GM19438 (cell line): ENCODE data around the gene FHL1.

Experiments used
- ATAC-seq: cut with Tn5 transposase; IDR thresholded peaks from one replicate; pipeline ENCODE4 v1.9.1; 2021; ENCODE audit warnings: low read depth; ENCODE audit not compliant: unreplicated experiment

The FHL1 gene

DNA sequence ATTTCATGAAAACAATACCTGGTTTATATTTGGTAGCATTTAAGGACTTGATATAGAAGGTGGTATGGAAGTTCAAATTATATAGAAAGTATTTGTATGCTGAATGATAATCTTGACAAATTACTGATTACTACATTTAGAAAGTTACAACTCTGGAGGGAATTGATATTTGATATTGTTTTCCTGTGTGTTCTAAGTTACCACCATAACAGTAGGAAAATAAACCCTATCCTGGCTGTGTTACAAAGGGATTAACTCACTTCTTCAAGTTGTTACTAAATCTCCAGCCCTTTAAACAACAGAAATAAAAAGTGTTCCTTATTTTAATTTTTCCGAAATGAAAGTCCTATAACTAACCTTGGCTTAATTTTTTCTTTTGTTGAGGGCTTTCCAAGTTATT, 36.6 kb downstream of the FHL1 start:
- ATAC-seq = no peak

- ATAC-seq = no peak
Measured at GRCh38 chrX:136185401-136186022, 38.2 kb downstream of the FHL1 start.

- no peak for ATAC-seq
Measured at GRCh38 chrX:136186023-136186413, 38.7 kb downstream of the FHL1 start.

GRCh38 chrX:136189222-136189621, 41.9 kb downstream of the FHL1 start:
- ATAC-seq = no peak

GRCh38 chrX:136190038-136190713, 42.8 kb downstream of the FHL1 start:
- no peak for ATAC-seq

- ATAC-seq = no peak
Measured at GRCh38 chrX:136191171-136191570, 43.8 kb downstream of the FHL1 start.

DNA sequence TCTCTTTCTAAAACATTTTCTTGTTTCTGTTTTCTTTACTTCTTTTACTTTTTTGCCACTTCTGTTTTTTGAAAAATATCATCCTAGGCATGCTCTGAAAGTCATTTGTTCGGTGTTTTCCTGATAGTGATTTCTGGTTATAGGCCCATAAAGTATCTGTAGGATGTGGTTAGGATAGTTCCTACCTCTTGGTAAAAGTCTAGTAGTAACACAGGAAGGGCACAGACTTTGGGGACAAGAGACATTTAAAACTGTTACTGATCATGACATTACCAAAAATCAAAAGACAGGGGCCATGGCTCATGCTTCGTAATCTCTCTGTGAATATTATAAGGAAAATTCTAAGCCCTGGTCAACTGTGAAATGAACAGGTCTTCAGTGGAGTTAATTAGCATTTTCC, 44.8 kb downstream of the FHL1 start:
- ATAC-seq = no peak

DNA sequence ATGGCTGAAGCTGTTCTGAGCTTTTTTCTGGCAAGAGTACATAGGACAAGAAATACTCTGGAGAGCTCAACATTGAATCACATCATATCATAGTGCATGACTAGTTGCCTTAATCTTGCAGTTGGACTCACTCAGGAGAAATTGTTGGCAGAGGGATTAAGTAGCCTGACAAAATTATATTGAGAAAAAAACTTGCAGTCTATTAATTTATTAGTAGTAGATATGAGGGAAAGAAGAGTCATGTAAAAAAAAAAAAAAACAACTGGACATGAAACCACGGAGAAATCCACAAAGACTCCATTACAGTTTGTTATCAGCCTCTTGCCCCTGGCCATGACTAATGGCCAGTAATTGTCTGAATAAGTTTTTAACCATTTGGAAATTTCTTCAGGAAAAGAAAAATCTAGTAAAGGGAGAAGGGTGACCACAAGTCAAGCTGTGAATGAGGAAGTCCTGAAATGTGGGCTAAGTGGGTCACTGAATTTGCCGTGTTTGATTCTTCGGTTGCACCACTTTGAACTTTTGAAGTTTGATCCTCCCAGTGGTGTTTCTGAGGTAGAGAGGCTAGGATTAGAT, 45.6 kb downstream of the FHL1 start:
- no peak for ATAC-seq

DNA sequence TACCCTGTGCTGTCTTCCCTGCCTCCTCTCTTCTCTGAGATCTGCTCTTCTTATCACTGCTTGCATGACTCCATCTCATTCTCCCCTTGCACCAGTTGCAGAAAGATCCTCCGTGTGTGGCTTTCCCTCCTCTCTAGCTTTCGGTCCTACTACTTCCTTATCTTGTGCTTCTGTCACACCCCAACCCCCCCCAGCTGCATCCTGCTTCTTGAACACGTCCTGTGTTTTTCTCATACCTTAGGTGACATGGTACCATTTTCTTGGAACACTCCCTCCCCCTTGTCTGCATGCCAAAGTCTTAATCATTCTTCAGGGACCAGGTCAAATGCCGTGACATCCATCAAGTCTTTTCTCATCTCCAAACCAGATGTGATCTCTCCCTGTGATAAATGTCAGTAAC, 46.4 kb downstream of the FHL1 start:
- no peak for ATAC-seq

DNA sequence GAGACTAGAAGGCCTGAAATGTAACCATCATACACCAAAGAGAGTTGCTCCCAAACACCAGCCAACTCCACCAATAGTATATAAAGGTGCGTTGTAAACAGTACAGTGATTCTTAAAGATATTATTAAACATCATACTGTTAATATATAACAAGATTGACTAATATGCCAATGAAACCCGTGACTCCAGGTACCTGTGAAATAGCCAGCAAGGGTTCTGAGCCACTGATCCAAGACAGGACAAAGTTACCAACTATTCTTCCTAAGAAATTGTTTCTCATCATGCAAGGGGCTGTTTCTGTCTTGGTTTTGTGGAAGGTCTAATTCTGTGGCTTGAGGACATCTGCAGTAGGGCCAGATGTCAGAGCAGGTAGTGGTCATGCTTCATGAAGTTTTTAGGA, 47.2 kb downstream of the FHL1 start:
- no peak for ATAC-seq

GRCh38 chrX:136195247-136195646, 47.9 kb downstream of the FHL1 start:
- no peak for ATAC-seq

- no peak for ATAC-seq
Measured at GRCh38 chrX:136196691-136197155, 49.4 kb downstream of the FHL1 start.

DNA sequence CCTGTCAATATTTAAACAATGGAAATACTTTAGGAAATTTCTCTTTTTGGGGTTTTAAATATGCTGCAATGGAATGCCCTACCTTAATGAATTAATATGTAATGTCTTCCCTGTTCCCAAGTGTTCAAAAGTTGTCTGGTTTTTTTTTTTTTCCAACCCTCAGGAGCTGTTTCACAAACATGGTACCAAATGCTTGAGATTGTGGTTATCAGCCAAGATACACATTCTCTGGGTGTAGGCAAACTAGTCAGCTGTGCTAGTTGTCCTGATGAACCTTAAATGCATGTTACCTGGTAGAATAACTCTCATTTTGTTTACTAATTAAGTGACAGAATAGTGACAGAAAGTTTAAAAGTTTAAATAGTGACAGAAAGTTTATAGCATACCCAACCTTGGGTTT, 50.7 kb downstream of the FHL1 start:
- ATAC-seq = no peak

DNA sequence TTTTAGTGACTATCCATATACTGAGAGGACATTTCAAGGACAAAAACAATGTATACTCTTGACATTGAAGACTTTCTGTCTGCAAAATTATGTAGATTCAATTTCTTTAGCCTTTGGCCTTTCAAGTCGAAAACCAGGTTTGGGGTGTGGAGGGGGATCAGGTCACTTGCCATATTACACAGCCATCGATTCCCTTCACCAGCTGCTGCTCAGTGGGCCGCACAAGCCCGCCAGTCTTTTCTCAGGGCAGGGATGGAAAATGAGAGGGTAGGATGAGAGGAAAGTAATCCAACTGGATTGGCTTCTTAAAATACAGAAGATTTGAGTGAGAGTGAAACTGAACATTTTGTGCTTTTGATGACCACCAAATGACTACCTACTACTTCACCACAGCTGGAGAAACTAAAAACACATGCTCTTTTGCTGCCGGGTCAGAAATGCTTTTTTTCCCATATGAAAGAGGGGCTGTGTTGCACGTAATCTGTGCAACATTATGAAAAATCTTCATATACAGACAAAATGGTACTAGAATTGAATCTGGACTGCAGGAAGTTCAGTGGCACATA, 51.4 kb downstream of the FHL1 start:
- ATAC-seq = no peak

- ATAC-seq = no peak
Measured at GRCh38 chrX:136199365-136199764, 52.0 kb downstream of the FHL1 start.

- no peak for ATAC-seq
Measured at GRCh38 chrX:136200466-136200865, 53.1 kb downstream of the FHL1 start.

DNA sequence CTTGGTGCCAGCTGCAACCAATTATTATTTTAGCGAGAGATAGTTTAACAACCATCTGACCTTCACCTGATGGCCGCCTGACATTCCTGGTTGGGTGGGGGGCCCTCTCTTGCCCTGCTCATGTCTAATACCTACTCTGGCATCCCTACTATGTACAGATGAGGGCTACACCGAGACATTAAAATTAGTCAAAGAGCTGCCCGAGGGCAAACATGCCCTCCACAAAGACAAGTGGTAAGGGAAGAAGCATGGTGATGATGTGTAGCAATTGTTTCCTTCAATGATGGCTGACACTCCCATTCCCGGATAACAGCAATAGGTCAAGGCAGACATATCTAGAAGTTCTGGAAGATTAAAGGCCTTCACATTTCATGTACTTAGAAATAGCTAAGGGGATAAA, 54.3 kb downstream of the FHL1 start:
- no peak for ATAC-seq

DNA sequence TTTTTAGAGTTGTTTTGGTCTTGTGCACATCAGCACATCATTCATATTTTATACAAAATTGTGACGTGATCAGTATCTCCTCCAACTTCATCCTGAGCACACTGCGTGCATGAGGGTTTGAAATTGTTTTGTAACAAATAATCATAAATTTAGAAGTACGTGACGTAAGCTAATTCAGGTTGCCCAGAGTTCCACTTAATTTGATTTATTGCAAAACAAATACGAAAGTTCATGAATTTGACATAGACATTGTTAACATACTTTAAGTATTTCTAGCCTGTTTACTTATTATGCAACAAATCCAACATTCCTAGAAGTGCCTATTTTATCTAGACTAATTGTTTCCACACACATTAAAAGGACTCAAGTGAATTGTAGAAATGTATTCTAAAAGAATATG, 55.6 kb downstream of the FHL1 start:
- ATAC-seq = no peak

GRCh38 chrX:136203438-136203837, 56.1 kb downstream of the FHL1 start:
- ATAC-seq = no peak

DNA sequence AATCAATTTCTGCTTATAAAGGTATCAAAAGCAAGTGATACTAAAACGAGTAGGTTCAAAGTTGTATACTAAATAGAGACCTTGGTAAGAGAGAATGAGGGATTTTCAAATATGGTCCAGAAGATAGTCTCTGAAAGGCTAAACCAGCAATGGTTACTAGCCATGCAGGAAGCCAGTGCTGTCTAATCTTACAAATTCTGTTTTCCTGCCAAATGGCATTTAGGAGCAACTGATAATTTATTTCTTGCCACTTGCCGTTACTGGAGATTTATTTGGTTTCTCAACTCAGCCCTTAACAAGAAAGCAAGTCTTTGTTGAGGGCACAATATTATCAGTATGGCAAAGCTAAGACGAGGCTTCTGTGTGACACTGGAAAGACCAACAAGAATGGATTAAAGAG, 56.6 kb downstream of the FHL1 start:
- ATAC-seq = no peak

GRCh38 chrX:136204571-136204970, 57.2 kb downstream of the FHL1 start:
- no peak for ATAC-seq

DNA sequence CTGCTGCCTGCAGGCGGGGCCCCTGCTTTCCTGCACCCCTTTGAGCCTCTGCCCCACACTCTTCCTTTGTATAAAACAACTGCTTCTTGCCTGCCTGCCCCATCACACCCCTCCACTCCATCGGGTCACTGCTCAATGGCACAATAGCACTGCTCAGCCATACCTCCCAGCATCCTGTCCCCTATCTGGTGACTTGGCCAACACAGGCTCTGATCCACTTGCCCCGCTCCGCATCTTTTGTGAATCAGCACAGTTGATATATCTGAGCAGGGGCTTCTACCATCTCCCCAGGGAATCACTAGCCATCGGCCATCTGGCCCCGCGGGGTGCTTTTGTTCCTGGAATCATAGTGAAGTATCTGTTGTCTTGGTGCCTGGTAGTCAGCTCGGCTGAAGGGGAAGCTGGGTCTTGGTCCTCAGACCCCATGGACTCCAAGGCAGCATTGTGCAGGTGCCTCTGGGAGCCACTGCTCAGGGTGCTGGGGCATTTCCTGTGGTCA, 58.6 kb downstream of the FHL1 start:
- no peak for ATAC-seq
